ENCODE data around the gene HRAS. TPM values are rescaled to one million over a fixed set of nuclear protein-coding genes. Genes with fewer than 3 reads are reported as not detected.

The HRAS gene
- total and polyA plus RNA-seq, 2 of the 8 experiments (the other 6 are each of a cell fraction or from before 2014, with no cell fraction given): 44.3 to 54.7 TPM

DNA sequence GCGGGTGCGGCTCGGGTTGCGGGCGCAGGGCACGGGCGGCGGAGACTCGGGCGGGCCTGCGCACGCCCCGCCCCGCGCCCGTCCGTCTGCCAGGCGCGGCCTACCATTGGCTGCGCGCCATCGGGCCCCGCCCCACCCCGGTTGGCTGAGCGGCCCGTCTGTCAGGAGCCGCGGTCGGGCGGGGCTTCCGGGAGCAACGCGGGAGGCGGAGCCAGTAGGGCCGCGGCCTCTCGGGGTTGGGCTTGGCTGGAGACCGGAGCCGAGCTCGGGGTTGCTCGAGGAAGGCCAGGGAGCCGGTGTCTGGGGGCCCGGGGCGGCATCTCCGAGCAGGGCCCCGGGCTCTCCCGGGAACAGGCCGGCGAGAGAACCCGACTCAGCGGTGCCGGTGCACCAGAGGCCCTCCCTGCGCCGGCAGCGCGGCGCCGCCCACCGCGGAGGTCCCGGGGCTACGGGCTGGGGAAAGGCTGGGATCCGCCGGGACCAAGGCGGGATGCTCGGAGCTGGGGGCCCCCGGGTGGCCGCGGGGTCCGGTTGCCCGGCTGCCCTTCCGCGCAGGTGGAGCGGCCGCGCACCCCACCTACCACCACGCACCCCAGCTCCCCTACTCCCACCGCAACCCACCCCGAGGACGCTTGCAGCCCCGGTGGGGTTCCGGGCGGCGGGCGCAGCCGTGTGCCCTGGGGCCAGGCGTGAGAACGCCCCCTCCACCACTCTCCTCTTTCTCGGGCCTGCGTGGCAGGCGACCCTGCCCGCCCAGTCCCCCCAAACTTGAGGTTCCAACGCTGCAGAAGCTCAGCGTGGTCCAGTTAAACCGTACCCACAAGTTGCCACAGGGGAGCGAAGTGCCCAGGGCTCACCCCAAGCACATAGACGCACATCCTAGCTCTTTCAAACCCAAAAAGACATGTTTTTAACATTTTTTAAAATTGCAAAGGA lies at the start of gene HRAS (continued):
- TF ChIP-seq, protein P1, sequence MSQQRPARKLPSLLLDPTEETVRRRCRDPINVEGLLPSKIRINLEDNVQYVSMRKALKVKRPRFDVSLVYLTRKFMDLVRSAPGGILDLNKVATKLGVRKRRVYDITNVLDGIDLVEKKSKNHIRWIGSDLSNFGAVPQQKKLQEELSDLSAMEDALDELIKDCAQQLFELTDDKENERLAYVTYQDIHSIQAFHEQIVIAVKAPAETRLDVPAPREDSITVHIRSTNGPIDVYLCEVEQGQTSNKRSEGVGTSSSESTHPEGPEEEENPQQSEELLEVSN (IDR thresholded peaks at IDR 0.05): no peak
- no peak for TF ChIP-seq RNF2 (IDR thresholded peaks at IDR 0.05; ENCODE audit: borderline replicate concordance, low read depth, low read length, missing control alignments, poor library complexity, severe bottlenecking)
- TF ChIP-seq HDAC2 (IDR thresholded peaks at IDR 0.05; ENCODE audit: borderline replicate concordance in 1 of 2, low read depth in 2 of 2, low read length in 2 of 2): peak in 1 of 2 experiments; percentile 16; a peak in 1 of 4 replicates
- TF ChIP-seq, protein P2, sequence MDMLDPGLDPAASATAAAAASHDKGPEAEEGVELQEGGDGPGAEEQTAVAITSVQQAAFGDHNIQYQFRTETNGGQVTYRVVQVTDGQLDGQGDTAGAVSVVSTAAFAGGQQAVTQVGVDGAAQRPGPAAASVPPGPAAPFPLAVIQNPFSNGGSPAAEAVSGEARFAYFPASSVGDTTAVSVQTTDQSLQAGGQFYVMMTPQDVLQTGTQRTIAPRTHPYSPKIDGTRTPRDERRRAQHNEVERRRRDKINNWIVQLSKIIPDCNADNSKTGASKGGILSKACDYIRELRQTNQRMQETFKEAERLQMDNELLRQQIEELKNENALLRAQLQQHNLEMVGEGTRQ (IDR thresholded peaks at IDR 0.05; ENCODE audit: low read length): no peak
- TF ChIP-seq POLR2AphosphoS5 (IDR thresholded peaks at IDR 0.05; ENCODE audit: low read depth, low read length): peak; percentile 38; the same call in 1 of the 2 replicates

All from H1 (cell line).